HAP-1 (cell line): Measurements from ENCODE around the gene ACE2.

ENCODE experiments used
- DNase-seq, 2 experiments: peaks; one replicate each; pipeline ENCODE4 v3.0.0-alpha.2; 2016 to 2020; ENCODE audit warnings: low spot score in 2 of 2
- H3K27me3 ChIP-seq: fragments of 250-450 bp; sonication (Bioruptor Pico); 2 replicates; pipeline ENCODE4 v1.5.1; 2020; ENCODE audit warnings: low read depth, mild to moderate bottlenecking, moderate library complexity
- H3K36me3 ChIP-seq: fragments of 250-450 bp; sonication (Bioruptor Pico); replicated peaks from 2 replicates; pipeline ENCODE4 v1.5.1; 2020; ENCODE audit warnings: mild to moderate bottlenecking
- H3K4me1 ChIP-seq: fragments of 250-450 bp; sonication (Bioruptor Pico); 2 replicates; pipeline ENCODE4 v1.5.1; 2020; ENCODE audit warnings: mild to moderate bottlenecking
- H3K4me3 ChIP-seq: fragments of 250-450 bp; sonication (Bioruptor Pico); 2 replicates; pipeline ENCODE4 v1.5.1; 2020; ENCODE audit warnings: mild to moderate bottlenecking, moderate library complexity
- H3K9me3 ChIP-seq: fragments of 250-450 bp; sonication (Bioruptor Pico); 2 replicates; pipeline ENCODE4 v1.5.1; 2020; ENCODE audit warnings: mild to moderate bottlenecking, moderate library complexity
- in situ Hi-C: fragments of 300-500 bp; cut with MboI; formaldehyde crosslinking; loops from 3 replicates; pipeline ENCODE4 v1.14.3; 2020; ENCODE audit warnings: low sequenced_read_pairs, inconsistent platforms, mixed read lengths

Gene ACE2

GRCh38 chrX:15515931-15516330, 84.8 kb downstream of the ACE2 start:
- no peak overlapping the region for H3K4me3 ChIP-seq
- H3K4me1 ChIP-seq: no peaks in the 10 kb centered on the region
- H3K36me3 ChIP-seq: no peaks in the 10 kb centered on the region
- H3K27me3 ChIP-seq: no peaks in the 10 kb centered on the region
- no peak for DNase-seq
- in situ Hi-C loops: no loop called here
- no peaks in the 10 kb centered on the region for H3K9me3 ChIP-seq

- Histone ChIP-seq H3K4me1 (no peaks in the 10 kb centered on the region), H3K27me3 (no peaks in the 10 kb centered on the region), H3K9me3 (no peaks in the 10 kb centered on the region), H3K4me3 (no peak overlapping the region), H3K36me3 (no peaks in the 10 kb centered on the region)
- DNase-seq: no peak
- in situ Hi-C loops: no loop called here
These were observed 86.5 kb downstream of the ACE2 start for GRCh38 chrX:15514279-15514678.

DNA sequence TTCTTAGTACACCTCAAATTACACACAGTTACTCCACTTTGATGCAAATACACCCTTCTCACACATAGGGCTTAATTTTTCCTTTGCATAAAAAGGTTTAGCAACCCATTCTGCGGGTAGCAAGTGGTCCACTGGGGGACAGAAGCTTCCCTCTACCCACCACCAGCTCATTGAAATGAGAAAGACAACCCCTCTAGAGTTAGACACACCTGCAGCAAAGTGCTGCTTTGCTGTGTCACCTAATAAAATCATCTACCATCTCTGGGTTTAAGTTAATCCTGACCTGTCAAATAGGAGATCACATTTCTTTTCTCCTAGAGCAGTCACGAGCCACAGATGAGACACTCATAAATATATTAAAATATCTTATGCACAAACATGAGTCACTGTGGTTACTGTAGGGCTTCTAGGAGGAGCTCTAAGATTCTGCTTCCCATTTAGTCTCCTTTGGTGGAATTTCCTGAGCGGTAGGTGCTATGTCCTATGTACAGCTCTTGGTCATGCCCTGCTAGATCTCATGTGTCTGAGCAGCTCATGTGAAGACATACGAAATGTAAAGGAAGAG, 88.3 kb downstream of the ACE2 start:
- Histone ChIP-seq H3K27me3 (no peaks in the 10 kb centered on the region), H3K4me1 (no peaks in the 10 kb centered on the region), H3K4me3 (no peak overlapping the region), H3K9me3 (no peaks in the 10 kb centered on the region), H3K36me3 (no peaks in the 10 kb centered on the region)
- no peak for DNase-seq
- in situ Hi-C loops: no loop called here

- DNase-seq: no peak
- H3K27me3 ChIP-seq: no peaks in the 10 kb centered on the region
These were observed 89.2 kb downstream of the ACE2 start for GRCh38 chrX:15511563-15511962.

More at GRCh38 chrX:15511563-15511962, 89.2 kb downstream of the ACE2 start:
- Histone ChIP-seq H3K36me3 (no peaks in the 10 kb centered on the region), H3K4me1 (no peaks in the 10 kb centered on the region), H3K4me3 (no peak overlapping the region), H3K9me3 (no peaks in the 10 kb centered on the region)
- in situ Hi-C loops: no loop called here
